AG08396 (cell line): Measurements from ENCODE around the gene ENDOD1.
A peak's percentile ranks its signal among the peaks of the same experiment; 100 is the strongest.
"Not testable (repeated sequence)": the region's sequence is repeated elsewhere in the genome, so short reads cannot be mapped to it uniquely, and the experiment has no call there.

Experiments used
- DNase-seq: peaks from one replicate; pipeline ENCODE4 v3.0.0; 2012; ENCODE audit warnings: low spot score, mixed read lengths

The ENDOD1 gene

DNA sequence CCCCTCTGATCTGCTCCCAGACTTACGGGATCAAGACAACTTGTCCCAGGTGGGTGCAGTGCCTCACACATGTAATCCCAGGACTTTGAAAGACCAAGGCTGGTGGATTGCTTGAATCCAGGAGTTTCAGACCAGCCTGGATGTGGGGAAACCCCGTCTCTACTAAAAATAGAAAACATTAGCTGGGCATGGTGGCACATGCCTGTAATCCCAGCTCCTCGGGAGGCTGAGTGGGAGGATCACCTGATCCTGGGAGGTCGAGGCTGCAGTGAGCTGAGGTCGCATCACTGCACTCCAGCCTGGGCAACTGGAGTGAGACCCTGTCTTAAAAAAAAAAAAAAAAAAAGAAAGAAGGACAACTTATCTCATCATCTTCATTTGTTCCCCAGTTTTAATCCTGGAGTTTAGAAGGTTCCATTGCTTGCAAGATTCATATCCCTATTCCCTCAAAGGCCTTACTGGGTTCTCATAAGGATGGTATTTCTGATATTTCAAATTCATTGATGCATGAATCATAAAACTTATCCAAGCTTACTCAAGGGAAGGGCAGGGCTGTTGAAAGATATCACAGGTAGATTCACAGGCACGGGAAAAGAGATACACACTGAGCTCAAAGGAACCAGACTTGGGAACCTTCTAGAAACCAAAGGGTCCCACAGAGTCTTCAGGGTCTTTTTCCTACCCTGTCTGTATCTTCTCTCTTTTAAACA lies 14.6 kb downstream of the ENDOD1 start:
- DNase-seq = no peak

DNA sequence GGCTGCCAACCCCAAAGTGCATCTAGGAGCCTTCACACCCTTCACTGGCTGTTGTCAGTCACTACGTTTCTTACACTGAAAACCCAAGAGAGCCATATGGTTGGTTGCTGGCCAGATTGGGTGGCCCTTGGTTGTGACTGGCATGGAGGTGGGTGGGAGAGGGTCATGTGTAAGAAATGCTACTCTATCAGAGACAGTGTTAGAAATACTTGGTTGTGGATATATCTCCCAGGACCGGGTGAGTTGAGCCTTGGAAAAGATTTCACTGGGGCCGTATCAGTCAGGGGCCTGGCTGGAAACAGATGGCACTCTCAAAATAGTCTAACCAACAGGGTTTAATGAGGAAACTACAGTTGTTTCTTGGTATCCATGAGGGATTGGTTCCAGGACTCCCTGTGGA lies 15.2 kb downstream of the ENDOD1 start:
- no peak for DNase-seq

DNA sequence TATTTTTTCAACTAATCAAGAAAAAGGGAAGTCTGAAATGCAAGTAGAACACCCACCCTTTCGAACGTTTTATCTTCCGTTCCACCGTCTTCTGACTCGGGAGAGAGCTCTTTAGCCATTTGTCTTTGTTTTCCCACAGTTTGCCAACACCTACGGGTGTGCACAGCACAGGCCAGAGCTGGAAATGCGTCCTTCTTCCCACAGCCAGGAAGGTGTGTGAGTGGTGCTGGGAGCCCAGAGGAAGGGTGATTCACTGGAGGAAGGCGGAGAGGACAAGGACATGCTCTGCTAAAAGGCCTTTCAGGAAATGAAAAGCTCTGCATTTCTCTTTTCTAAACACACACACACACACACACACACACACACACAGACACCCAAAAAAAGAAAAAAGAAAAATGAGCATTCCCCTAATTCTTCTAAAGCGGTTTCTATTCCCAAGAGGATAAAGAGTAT lies 18.5 kb downstream of the ENDOD1 start:
- DNase-seq = peak; percentile 25

DNA sequence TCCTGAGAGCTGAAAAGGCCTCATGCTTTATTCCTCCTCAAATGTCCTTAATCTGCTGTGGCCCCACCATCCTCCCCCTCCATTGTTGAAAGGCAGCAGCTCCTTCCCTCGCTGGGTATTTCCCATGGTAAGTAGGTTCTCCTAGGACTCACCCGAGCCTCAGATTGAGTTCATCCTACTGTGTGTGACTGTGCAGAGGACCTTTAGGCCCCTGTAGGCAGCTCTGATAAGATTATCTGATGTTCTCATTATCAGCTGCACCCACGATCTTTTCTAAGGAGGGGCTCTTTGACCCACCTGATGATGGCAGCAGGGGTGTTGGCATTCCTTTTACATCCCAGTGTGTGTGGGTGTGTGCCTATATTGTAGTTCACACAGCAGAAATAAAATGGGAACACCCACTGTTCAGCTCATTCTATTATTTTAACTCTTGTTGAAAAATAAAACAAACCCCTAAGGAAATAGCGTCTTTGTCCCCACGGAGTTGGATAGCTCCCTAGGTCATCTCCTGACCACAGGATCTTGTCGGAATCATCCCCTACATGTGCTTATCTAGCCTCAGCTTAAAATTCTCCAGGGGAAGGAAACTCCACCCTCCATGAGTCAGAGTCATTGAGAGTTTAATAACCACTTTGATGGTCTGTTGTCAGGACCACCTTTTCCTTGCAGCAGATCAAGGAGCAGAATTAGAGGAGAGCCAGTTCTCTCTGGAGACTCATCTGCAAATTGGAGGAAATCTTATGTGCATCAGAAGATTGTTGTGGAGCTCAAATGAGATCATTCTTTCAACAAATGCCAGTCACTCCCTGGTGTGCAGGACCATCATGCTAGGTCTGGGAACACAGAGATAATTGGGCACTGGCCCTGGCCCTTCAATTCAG lies 19.3 kb downstream of the ENDOD1 start:
- DNase-seq = no peak

DNA sequence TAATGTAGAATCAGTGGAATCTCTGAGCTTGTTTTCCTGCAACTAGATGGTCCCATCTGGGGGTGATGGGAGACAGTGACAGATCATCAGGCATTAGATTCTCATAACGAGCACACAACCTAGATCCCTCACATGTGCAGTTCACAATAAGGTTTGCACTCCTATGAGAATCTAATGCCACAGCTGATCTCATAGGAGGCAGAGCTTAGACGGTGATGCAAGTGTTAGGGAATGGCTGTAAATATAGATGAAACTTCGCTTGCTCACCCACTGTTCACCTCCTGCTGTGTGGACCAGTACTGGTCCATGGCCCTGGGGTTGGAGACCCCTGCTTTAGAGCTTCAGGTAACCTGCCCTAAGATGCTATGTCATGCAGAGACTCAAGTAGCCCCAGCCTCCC lies 21.8 kb downstream of the ENDOD1 start:
- not testable (repeated sequence) for DNase-seq

DNA sequence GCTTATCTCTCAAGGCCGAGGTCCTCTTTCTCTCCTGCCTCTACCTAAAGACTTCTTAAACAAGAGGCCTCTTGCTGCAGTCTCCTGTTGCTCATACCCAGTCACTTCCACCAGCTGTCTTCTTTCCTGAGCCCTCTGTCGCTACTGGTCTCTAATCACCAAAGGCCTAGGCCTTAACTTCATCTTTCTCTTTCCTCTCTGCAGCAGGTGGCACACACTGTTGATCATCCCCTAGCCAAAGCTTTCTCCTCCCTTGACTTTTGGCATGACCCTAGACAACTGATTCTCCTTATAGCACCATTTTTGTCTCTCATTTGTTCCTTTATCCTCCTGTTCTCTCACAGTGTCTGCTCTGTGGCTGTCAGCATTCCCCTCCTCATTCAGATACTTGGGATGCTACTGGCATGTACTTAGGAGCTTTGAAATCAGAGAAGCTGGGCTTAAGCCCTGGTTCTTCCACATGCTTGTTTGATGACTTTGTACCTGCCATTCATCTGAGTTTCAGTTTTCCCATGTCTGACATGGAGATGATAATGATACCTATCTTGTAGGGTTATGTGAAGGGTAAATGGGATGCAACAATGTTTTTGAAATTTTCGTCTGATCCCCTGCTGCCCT lies 22.4 kb downstream of the ENDOD1 start:
- DNase-seq = no peak

DNA sequence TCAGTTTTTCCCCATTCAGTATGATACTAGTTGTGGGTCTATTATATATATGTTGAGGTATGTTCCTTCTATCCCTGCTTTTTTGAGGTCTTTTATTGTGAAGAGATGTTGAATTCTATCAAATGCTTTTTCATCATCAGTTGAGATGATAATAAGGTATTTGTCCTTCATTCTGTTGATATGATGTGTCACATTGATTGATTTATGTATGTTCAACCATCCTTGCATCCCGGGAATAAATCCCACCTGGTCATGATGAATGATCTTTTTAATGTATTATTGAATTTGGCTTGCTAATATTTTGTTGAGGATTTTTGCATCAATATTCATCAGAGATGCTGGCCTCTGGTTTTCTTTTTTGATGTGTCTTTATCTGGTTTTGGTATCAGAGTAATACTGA lies 26.0 kb downstream of the ENDOD1 start:
- DNase-seq = no peak

DNA sequence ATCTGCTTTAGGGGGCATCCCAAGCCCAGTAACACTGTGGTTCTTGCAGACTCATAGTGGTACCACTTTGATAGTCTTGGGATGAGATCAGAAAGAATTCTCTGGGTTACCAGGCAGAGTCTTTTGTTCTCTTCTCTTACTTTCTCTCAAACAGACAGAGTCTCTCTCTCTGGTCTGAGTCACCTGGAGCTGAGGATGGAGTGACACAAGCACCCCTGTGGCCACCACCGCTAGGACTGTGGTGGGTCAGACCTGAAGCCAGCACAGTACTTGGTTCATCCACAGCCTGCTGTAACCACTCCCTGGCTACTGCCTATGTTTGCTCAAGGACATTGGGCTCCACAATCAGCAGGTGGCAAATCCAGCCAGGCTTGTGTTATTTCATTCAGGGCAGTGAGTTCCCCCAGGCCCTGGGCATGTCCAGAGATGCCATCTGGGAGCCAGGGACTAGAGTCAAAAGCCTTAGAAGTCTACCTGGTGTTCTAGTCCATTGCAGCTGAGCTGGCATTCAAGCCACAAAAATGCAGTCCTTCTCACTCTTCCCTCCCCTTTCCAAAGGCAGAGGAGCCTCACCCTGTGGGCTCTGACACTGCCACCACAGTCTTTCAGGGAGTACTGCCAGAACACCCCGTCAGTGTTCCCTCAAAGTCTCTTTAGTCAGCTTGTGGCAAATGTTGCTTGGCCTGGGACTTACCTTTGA lies 29.9 kb downstream of the ENDOD1 start:
- DNase-seq = no peak

DNA sequence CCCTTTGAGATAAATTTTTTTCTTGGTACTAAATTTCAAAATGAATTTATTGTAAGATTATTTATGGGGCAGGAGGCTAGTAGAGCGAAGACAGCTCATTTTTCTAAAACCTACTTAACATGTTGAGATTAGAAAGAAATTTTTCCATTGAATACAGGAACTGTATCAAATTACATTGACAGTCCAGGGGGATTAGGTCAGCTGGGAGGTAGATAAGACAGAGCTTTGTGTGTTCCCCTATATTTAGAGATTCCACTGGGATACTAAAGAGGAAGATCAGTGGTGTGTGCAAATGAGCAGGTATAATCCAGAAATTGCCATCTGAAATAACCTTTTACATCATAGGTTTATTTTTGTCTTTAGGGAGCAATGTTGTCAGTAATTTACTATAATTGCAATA lies 32.1 kb downstream of the ENDOD1 start:
- no peak for DNase-seq

DNA sequence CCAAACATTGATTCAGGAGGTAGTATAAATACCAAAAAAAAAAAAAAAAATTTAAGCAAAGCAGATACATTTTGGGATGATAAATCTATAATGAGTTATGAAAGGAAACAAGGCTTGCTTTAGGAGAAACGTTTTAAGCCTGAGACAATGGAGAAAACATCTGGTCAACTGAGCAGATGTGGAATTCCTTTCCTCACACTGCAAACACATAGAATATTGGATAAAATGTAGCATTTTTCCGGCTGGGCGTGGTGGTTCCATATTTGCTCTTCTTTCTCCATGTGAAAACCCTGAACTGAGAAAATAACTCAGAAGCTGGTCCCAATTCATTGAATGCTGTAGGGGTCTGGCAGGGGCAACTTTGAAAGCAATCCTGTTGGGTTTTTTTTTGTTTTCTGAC lies 33.9 kb downstream of the ENDOD1 start:
- DNase-seq = no peak

DNA sequence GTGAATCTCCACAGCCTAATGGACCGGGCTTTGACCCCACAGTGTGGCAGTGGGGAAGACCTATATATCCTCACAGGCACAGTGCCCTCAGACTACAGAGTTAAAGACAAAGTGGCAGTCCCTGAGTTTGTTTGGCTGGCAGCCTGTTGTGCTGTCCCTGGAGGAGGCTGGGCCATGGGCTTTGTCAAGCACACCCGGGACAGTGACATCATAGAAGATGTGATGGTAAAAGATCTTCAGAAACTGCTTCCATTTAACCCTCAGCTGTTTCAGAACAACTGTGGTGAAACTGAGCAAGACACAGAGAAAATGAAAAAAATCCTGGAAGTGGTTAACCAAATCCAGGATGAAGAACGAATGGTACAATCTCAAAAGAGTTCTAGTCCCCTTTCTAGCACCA lies 39.0 kb downstream of the ENDOD1 start:
- DNase-seq = no peak

DNA sequence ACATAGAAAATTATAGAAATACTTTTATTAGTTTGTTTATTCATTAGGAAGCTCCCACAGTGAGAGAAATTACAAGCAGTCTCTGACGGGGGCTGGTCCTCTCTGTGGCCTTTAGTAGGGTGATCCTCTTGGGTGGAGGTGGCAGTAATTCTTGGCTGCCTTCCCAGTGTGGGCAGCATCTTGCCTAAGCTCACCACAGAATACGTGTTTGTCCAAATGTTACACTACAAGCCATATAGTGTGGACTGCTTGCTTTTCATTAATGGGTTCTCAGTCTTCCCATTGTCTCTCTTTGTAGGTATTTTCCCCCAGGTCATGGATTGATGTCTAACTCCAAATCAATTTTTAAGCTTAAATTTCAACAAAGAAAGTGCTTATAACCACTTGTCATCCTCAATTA lies 43.3 kb downstream of the ENDOD1 start:
- no peak for DNase-seq

DNA sequence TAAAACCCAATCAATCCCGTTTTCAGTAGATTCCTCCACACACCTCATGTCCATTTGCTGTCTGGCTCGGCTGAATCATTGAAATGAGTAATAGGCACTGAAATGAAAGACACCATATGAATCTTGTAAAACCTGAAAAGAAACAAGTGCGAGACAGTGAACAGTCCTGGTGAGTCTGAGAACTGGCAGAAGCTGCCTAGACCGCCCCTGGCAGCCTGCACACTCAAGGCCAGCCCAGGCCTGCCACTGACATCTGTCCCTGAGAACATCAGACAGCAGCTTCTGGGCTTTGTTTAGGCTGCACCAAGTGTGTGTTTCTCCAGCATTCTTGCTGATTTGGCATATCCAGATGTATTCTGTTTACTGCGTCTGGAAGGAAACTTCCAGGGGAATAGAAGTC lies 44.8 kb downstream of the ENDOD1 start:
- peak; percentile 58 for DNase-seq

DNA sequence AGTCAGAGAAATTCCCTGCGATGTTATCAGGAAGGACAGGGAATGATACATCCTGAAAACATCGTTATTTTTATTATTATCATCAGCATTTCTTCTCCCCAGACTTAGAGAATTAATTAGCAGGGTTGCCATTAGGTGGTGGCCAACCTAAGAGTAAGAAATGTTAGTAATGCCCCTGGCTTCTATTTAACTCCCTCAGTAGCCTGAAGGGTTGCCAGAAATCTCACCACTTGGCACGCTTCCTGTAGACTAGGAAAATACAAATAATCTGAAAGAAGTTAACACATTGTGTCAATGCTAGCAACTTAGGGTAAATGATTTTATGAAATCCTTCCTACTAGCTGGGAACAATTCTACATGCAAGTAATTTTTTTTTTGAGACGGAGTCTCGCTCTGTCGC lies 45.5 kb downstream of the ENDOD1 start:
- DNase-seq = no peak

DNA sequence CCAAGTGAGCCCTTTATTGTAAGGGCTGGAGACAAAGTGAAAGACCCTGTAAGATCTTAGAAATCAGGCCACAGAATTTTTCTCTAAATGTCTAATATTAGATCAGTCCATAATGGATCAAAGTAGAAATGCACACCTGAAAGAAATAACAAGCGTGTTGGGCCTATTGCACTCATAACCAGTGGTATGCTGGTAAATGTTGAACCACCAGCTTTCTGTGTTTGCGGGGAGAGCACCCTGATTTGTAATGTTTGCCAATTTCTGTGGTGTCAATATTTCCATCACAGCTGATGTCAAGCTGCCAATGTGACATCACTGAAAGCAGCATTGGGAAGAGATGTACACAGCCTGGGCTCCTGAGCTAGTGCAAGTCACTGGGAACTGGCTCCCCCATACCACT lies 46.2 kb downstream of the ENDOD1 start:
- DNase-seq = no peak

DNA sequence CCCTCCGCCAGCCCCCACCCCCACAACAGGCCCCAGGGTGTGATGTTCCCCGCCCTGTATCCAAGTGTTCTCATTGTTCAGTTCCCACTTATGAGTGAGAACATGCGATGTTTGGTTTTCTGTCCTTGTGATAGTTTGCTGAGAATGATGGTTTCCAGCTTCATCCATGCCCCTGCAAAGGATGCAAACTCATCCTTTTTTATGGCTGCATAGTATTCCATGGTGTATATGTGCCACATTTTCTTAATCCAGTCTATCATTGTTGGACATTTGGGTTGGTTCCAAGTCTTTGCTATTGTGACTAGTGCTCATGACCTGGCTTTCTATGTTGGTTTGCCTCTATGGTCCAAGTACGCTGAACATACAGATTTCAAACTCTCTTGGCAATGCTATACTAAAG lies 47.1 kb downstream of the ENDOD1 start:
- not testable (repeated sequence) for DNase-seq

DNA sequence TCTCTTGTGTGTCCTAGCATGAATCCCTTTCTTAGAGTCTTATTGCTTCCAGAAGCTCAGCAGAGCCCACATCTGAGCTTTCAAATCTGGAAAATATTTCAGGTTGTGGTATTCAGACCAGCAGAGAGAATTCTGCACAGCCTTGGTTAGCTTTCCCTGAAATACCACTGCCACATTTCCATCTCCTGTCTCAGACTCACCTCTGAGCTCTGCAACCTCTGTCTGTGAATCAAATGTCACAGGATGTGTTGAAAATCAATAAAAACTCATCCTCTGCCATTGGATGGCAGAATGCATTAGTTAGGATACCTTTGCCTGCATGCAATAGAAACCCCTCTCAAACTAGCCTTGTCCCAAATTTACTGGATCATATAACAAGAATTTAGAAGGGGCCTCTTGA lies 47.7 kb downstream of the ENDOD1 start:
- DNase-seq = no peak

DNA sequence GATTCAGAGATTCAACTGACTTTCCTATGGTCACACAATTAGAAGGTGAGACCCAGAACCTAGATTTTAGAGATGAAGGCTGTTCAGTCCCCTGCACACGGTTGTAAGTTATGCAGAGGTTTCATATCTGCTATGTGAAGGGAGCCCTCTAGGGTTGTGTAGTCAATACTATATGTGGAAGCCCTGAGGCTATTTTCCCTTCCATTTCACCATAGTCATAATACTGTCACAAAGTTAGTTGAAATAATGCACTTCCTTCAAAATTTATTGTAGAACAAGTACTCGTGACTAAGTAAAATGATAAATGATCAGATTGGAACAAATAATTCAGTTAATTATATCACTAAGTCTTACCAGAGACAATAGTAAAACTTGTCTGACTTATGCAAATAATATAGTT lies 48.8 kb downstream of the ENDOD1 start:
- DNase-seq = no peak

DNA sequence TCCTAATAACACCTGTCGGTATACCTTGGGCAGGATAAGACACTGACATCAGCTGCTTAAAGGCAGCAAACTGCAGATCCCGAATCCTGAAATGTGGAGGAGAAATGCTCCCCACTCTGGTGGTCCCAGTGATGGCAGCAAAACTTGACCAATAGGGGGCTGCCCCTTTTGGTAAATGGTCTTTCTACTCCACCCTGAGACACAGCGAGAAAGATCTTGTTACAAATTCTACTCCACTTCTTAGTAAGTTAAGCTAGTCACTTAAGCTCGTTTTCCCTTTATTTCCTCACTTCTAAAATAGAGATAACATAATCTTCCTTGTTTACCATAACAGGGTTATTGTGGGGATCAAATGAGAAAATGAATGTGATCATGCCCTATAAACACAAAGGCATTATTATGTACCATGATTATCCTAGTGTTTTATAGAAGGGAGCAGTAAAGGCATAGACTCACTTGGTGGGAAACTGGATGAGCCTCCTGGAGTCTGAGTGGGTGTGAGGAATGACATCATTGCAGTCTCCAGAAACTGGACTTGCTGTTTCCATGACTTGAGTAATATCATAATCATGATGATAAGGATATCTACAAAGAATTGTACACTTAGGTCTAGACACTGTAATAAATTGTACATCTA lies 50.9 kb downstream of the ENDOD1 start:
- no peak for DNase-seq

DNA sequence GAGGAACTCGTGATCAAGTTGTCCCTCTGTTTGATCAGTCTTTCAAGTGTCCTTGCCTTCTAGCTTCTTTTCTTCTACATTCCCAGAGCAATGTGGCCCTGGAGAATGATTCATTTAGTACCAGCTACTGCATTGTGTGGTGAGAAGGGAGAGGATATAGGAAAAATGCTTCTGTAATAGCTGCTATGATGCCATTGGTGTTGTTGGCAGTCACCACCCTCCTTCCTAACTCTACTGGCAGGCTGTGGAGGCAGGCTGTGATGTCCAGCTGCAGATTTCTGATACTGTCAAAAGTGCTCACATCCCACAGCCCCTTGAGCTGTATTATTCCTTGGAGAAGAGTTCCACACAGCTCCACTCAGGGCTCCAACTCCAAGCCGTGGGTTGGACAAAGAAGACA lies 52.8 kb downstream of the ENDOD1 start:
- no peak for DNase-seq

DNA sequence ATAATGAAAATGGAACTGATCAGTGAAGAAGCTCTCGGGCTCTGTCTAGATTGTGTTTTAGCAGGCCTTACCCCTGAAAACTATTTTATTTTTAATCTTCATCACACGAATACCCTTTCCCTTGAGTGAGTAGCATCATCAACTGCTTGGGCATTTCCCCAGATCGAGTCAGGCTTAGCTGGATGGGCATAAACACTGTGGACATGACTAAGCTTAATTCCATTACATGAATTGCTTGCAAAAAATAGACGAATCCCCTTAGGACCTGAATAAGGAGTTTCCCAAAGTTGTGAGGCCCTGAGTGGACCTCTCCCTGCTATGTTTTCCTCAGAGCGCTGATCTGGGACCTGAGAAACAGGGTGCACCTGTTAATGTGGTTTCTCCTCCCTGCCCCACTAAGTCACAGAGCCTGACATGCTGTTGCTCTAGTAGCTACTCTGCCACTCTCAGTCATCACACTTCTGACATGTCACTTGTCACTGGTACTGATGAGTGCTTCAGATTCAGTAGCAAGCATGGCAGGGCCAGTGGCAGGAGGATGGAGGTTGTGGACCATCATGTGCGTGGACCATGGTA lies 53.5 kb downstream of the ENDOD1 start:
- peak; percentile 56 for DNase-seq
